DND-41 (cell line): Measurements from ENCODE around the gene FLOT1.

ENCODE experiments used
- ATAC-seq: fragments of 200-7000 bp; cut with Tn5 transposase; 3 replicates; pipeline ENCODE4 v1.9.1; 2021; ENCODE audit warnings: low read depth; ENCODE audit not compliant: insufficient read depth
- DNase-seq: peaks from one replicate; pipeline ENCODE4 v3.0.0-alpha.2; 2020
- H2AFZ ChIP-seq: 2 replicates; pipeline ENCODE4 v1.6.0; 2012; ENCODE audit warnings: low read depth, low read length
- H3K27ac ChIP-seq: 2 replicates; pipeline ENCODE4 v1.5.1; 2012; ENCODE audit warnings: low read length, inconsistent platforms
- H3K27me3 ChIP-seq: fragments of 200-600 bp; sonication (generic); 2 replicates; pipeline ENCODE4 v1.6.0; 2012; ENCODE audit warnings: low read length, mild to moderate bottlenecking, inconsistent platforms; ENCODE audit not compliant: insufficient read depth, poor library complexity
- H3K36me3 ChIP-seq: 2 replicates; pipeline ENCODE4 v1.5.1; 2012; ENCODE audit warnings: low read length, inconsistent platforms; ENCODE audit not compliant: insufficient read depth
- H3K4me1 ChIP-seq: 2 replicates; pipeline ENCODE4 v1.5.1; 2012; ENCODE audit warnings: mild to moderate bottlenecking, low read length; ENCODE audit not compliant: insufficient read depth
- H3K4me2 ChIP-seq: 2 replicates; pipeline ENCODE4 v1.6.0; 2012; ENCODE audit warnings: mild to moderate bottlenecking, moderate library complexity, low read length, inconsistent platforms; ENCODE audit not compliant: insufficient read depth
- H3K4me3 ChIP-seq, 2 experiments: fragments of 200-600 bp in 1 of 2; shearing (Covaris generic) in 1 of 2; 2 replicates each; pipeline ENCODE4 v1.5.1; 2012 to 2016; ENCODE audit warnings: inconsistent platforms in 2 of 2, low read length in 2 of 2, mild to moderate bottlenecking in 2 of 2, low read depth in 1 of 2, moderate library complexity in 1 of 2
- H3K79me2 ChIP-seq: 2 replicates; pipeline ENCODE4 v1.6.0; 2012; ENCODE audit warnings: low read length, inconsistent platforms; ENCODE audit not compliant: insufficient read depth
- H3K9ac ChIP-seq: 2 replicates; pipeline ENCODE4 v1.6.0; 2012; ENCODE audit warnings: low read depth, mild to moderate bottlenecking, inconsistent platforms, low read length, moderate library complexity
- H3K9me3 ChIP-seq: 2 replicates; pipeline ENCODE4 v1.5.1; 2012; ENCODE audit warnings: low read length, moderate library complexity, mild to moderate bottlenecking, inconsistent platforms; ENCODE audit not compliant: insufficient read depth, severe bottlenecking
- H4K20me1 ChIP-seq: 2 replicates; pipeline ENCODE4 v1.6.0; 2012; ENCODE audit warnings: low read length; ENCODE audit not compliant: insufficient read depth
- EZH2 ChIP-seq: IDR thresholded peaks from 3 replicates; pipeline ENCODE4 v1.6.1; 2012; ENCODE audit warnings: borderline replicate concordance, low read depth, mild to moderate bottlenecking, moderate library complexity, low read length, inconsistent platforms; ENCODE audit not compliant: severe bottlenecking
- TF ChIP-seq, protein P1 (sequence below): IDR thresholded peaks from 2 replicates; pipeline ENCODE4 v1.5.1; 2012; ENCODE audit warnings: borderline replicate concordance, low read length, moderate library complexity, mild to moderate bottlenecking; ENCODE audit not compliant: poor library complexity, severe bottlenecking; ENCODE audit errors: extremely low read depth

Gene FLOT1

GRCh38 chr6:30681766-30682142 is 60.7 kb downstream of the FLOT1 start:
- H3K27me3 ChIP-seq: no peaks in the 10 kb centered on the region
- H2AFZ ChIP-seq: no peak overlapping the region
- H4K20me1 ChIP-seq: peaks cover 44% of the 10 kb centered on the region
- H3K9ac ChIP-seq: peak overlapping the region; percentile 88
- H3K4me2 ChIP-seq: peak overlapping the region; percentile 95
- H3K4me1 ChIP-seq: peaks cover 63% of the 10 kb centered on the region
- H3K79me2 ChIP-seq: peaks cover 86% of the 10 kb centered on the region
- ATAC-seq (no peak), DNase-seq (no peak)
- no peaks in the 10 kb centered on the region for H3K9me3 ChIP-seq
- no peak for TF ChIP-seq EZH2
- TF ChIP-seq, protein P1, sequence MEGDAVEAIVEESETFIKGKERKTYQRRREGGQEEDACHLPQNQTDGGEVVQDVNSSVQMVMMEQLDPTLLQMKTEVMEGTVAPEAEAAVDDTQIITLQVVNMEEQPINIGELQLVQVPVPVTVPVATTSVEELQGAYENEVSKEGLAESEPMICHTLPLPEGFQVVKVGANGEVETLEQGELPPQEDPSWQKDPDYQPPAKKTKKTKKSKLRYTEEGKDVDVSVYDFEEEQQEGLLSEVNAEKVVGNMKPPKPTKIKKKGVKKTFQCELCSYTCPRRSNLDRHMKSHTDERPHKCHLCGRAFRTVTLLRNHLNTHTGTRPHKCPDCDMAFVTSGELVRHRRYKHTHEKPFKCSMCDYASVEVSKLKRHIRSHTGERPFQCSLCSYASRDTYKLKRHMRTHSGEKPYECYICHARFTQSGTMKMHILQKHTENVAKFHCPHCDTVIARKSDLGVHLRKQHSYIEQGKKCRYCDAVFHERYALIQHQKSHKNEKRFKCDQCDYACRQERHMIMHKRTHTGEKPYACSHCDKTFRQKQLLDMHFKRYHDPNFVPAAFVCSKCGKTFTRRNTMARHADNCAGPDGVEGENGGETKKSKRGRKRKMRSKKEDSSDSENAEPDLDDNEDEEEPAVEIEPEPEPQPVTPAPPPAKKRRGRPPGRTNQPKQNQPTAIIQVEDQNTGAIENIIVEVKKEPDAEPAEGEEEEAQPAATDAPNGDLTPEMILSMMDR: no peak
- peaks cover 68% of the 10 kb centered on the region for H3K36me3 ChIP-seq
- H3K27ac ChIP-seq: peak overlapping the region; percentile 94
- peak overlapping the region; percentile 21 to 68; a peak in 3 of 4 replicates for H3K4me3 ChIP-seq

DNA sequence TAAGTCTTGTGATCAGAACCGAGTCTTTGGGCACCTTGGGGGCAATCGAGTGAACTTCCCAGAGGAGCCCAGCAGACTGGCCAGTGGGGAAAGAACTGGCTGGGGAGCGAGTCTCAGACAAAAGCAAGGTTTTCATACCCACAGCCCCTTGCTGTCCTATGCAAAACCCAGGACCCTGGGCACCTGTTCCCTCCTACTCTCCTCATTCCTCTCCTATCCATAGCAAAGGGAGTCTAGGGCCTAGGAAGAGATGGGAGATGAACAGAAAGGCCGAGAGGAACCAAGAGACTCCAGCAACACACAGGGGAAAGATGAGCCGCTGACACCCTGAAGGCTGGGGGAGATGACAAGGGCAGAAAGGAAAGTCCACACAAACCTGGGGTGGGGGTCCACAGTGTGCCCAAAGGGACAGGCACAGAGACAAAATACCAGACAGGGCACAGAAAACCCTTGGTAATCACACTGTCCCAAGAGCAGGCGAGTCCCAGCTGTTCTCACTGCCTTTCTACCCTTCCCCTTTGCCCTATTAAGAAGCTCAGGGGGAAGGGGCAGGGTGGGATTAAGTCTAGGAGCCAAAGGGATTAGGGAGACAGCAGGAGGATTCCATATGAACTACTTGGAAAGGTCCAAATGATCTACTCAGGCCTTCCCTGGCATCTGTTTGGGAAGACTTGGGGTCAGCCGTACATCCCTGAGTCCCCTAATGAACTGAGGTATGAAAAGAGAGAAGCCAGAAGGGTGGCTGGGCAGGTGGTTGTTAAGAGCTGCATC is 62.5 kb downstream of the FLOT1 start:
- Histone ChIP-seq H3K79me2 (peaks cover 68% of the 10 kb centered on the region), H3K27me3 (no peaks in the 10 kb centered on the region), H3K4me1 (peaks cover 53% of the 10 kb centered on the region), H3K27ac (peak overlapping the region; percentile 70), H2AFZ (no peak overlapping the region), H3K9ac (peak overlapping the region; percentile 88), H3K36me3 (peaks cover 70% of the 10 kb centered on the region), H3K4me2 (peak overlapping the region; percentile 95), H4K20me1 (peaks cover 36% of the 10 kb centered on the region), H3K4me3 (peak overlapping the region in 1 of 2 experiments; percentile 49; a peak in 2 of 4 replicates), H3K9me3 (no peaks in the 10 kb centered on the region)
- no peak for DNase-seq
- ATAC-seq: no peak
- TF ChIP-seq, protein P1: no peak
- TF ChIP-seq EZH2: no peak

- peaks cover 68% of the 10 kb centered on the region for H3K36me3 ChIP-seq
- H3K9me3 ChIP-seq: no peaks in the 10 kb centered on the region
- H3K4me2 ChIP-seq: peak overlapping the region; percentile 95
- peaks cover 50% of the 10 kb centered on the region for H3K4me1 ChIP-seq
- TF ChIP-seq, protein P1: peak; percentile 99
- no peak for TF ChIP-seq EZH2
- H3K79me2 ChIP-seq: peaks cover 60% of the 10 kb centered on the region
- no peaks in the 10 kb centered on the region for H3K27me3 ChIP-seq
- peaks cover 35% of the 10 kb centered on the region for H4K20me1 ChIP-seq
- no peak overlapping the region for H2AFZ ChIP-seq
- H3K9ac ChIP-seq: peak overlapping the region; percentile 88
- peak overlapping the region; percentile 70 for H3K27ac ChIP-seq
- peak overlapping the region in 1 of 2 experiments; percentile 49; a peak in 2 of 4 replicates for H3K4me3 ChIP-seq
- DNase-seq: peak; percentile 92
- peak; percentile 68 for ATAC-seq
These were observed 63.3 kb downstream of the FLOT1 start for GRCh38 chr6:30678964-30679726.
